DMS 273 (cell line): ENCODE data around the gene ZNF624.
"Not testable (repeated sequence)": the region's sequence is repeated elsewhere in the genome, so short reads cannot be mapped to it uniquely, and the experiment has no call there.

ENCODE experiments used
- DNase-seq: peaks from one replicate; lab custom pipeline; 2025; ENCODE audit not compliant: unreplicated experiment; lab: John Stamatoyannopoulos, UW

ZNF624 gene

DNA sequence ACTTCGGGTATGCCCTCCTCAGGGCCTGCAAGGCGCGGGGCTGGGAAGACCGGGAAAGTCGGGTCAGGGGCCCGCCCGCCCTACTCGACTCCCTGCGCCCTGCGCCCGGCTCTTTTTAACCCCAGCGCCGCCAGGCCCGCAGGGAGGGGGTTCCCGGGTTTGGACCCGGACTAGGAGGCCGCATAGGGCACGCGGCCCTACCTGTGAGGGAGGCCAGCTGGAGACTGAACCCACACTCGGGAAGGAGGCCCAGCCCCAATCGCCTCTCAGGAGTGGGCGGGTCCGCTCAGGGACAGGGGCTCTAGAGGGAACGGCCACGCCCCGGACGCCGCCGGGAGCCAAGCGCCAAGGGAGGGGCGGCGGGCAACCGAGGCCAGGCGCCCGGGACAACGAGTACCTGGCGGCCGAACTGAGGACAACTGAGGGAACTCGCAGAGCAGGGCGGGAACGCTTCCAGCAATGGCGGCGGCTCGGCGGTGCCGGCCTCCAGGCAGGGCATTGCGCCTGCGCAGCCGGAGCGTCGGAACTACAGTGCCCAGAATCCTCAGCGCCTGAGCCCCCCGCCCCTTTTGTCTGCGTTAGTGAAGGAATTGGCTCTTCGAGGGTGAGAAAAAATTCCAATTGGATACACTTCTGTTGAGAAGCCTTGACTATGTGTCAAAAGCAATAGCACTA, at the start of gene ZNF624:
ZNF624 (minus strand) TSS at position 484 of the 675 bp plus-strand sequence.
- DNase-seq: peak; percentile 96

- not testable (repeated sequence) for DNase-seq
Measured at GRCh38 chr17:16697603-16698002, 44.0 kb upstream of the ZNF624 start.

DNA sequence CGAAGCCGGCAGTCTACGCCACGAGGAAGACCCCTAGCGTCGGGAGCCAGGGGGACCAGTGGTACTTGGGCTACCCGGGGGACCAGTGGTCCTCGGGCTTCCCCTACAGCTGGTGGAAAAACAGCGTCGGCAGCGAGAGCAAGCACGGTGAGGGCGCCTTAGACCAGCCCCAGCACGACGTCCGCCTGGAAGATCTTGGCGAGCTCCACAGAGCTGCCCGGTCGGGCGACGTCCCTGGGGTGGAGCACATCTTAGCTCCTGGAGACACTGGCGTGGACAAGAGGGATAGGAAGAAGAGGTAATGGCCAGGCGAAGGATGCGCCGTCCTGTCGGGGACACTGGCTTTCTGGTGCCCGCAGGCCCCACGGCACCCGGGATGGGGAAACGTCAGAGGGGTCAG, 36.8 kb upstream of the ZNF624 start:
- not testable (repeated sequence) for DNase-seq

GRCh38 chr17:16689731-16690281, 36.2 kb upstream of the ZNF624 start, which contains the start of gene CCDC144A:
CCDC144A (plus strand) TSS chr17:16690241; CDS start chr17:16690401, 160 bp downstream.
- not testable (repeated sequence) for DNase-seq

DNA sequence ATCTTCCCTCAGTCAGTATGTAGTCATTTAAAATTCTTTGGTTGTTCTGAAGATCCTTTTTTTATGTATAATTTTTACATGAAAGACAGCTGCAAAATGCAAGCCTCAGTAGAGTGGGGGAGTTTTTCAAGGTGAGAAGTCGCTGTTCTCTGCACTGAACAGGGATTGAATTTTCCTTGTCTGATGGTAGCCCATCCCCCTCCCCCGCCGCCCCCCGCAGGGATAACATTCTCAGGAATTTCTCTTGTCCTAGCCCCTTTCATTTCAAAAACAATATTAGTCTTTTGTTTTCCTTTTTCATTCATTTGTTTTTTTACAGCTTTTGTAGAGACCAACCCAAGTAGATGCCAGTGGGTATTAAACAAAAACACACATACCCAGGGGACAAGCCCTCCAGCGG, 33.5 kb upstream of the ZNF624 start:
- DNase-seq: not testable (repeated sequence)

DNA sequence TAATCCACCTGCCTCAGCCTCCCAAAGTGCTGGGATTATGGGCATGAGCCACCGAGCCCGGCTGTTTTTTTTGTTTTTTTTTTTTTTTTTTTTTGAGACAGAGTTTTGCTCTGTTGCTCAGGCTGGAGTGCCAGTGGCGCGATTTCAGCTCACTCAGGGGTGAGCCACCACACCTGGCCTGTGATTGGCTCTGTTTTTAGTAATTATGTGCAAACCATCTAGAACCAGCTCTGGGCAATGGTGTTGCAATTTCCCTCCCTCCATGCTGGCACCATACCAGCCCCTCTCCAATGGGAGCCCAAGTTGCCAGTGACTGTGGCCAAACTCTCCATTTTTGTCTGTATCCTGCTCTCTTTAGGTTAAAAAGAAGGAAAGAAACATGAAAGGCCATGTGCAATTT, 32.4 kb upstream of the ZNF624 start:
- not testable (repeated sequence) for DNase-seq

DNA sequence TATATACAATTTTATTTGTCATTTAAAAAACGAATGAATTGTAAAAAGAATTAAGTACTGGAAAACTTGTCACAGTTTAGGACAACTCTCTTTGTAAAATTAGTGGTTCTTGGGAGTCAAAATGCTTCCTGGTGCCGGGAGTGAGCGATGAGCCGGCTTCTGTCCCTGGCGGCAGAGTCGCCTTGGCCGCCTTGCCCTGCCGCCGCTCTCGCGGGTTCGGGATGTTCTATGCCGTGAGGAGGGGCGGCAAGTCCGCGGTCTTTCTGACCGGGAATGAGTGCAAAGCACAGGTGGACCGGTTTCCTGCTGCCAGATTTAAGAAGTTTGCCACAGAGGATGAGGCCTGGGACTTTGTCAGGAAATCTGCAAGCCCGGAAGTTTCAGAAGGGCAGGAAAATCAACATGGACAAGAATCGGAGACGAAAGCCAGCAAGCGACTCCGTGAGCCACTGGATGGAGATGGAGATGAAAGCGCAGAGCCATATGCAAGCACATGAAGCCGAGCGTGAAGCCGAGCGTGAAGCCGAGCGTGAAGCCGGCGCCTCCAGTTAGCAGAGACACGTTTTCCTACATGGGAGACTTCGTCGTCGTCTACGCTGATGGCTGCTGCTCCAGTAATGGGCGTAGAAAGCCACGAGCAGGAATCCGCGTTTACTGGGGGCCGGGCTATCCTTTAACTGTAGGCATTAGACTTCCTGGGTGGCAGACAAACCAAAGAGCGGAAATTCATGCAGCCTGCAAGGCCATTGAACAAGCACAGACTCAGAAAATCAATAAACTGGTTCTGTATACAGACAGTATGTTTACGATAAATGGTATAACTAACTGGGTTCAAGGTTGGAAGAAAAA, 29.9 kb upstream of the ZNF624 start:
- not testable (repeated sequence) for DNase-seq

- DNase-seq: no peak
Measured at GRCh38 chr17:16676676-16677268, 23.1 kb upstream of the ZNF624 start.

- peak; percentile 76 for DNase-seq
Measured at GRCh38 chr17:16666907-16667636, 13.4 kb upstream of the ZNF624 start.

GRCh38 chr17:16666553-16666906, 12.9 kb upstream of the ZNF624 start:
- DNase-seq: not testable (repeated sequence)

GRCh38 chr17:16662936-16663335, 9.3 kb upstream of the ZNF624 start:
- DNase-seq: no peak

GRCh38 chr17:16661217-16661616, 7.6 kb upstream of the ZNF624 start:
- no peak for DNase-seq

DNA sequence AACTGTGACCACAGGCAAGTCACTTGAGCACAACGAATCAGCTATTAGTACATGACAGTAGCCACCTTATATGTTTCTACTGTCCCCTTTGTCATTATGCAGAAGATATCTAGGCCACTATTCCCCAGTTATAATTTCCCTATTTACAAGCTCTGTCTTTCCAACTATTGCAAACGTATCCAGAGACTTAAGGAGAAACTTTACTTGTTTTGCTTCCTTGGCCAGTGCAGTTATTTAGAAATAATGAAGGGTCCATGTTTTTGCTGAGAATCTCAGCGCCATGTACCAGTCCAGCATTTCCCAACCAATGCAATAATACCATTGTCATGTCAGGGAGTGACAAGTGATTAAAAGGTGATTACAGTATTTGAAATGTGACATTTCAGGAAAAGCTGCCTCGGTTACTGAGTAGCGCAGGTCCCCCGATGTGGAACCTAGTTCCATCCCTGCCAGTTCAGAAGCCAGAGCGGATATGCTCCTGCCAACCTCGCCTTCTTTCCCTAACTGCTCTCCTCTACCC, 743 bp downstream of the ZNF624 start:
- DNase-seq: no peak

GRCh38 chr17:16652252-16652651, 1.4 kb downstream of the ZNF624 start:
- no peak for DNase-seq

DNA sequence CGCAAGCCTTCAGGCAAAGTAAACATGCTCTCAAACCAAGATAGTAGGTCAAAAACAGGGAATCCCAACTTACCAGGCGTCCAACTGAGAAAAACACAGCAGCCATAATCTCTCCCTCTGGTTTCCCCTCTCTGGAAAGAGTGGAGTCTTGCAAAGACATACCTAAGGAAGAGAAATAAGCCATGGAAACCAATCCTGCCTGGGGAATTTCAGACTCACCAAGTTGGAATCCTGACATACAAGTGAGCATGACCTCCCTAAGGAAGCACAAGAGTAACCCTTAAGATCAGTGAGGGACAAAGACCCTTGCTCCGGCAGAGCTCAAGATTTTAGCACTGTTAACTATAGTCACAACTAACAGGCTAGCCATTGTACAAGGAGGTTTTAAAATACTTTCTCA, 4.1 kb downstream of the ZNF624 start:
- no peak for DNase-seq

DNA sequence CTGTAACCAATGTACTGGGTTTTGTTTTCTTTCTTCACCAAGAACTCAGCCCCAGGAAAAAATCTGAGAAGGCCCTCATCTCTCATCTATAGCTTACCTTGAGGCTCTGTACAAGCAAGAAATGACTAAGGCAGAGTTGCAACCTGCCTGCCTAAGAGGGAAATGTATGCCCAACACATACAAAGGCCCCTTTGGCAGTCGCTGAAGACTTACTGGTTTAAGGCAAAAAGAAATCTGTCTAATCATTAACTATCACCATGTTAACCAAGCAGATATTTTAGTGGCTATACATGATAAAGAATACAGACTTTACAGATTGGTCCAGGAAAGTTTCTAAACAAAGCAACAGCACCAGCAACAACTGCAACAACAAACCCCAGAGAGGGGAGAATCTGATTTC, 14.2 kb downstream of the ZNF624 start:
- DNase-seq: no peak

GRCh38 chr17:16623282-16623681, 30.4 kb downstream of the ZNF624 start:
- DNase-seq: no peak

DNA sequence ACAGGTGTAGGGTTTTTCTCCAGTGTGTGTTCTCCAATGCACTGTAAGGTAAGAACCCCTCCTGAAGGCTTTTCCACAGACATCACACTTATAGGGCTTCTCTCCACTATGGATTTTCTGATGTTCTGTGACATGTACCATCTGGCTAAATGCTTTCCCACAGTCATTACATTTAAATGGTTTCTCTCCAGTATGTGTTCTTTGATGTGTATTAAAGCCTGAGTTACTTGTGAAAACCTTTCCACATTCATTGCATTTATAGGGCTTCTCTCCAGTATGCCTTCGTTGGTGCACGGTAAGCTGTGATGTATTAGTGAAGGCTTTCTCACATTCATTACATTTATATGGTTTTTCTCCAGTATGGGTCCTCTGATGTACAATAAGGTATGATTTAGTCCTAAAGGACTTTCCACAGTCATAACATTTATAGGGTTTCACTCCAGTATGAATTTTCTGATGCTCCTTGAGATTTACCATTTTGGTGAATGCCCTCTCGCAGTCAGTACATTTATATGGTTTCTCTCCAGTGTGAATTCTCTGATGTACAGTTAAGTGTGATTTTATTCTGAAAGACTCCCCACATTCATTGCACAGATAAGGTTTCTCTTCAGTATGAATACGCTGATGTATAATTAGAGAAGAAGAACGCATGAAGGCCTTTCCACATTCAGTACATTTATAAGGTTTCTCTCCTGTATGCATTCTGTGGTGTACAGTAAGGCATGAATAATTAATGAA, 30.9 kb downstream of the ZNF624 start:
- DNase-seq: no peak

- DNase-seq: no peak
Measured at GRCh38 chr17:16617481-16618060, 36.1 kb downstream of the ZNF624 start.

DNA sequence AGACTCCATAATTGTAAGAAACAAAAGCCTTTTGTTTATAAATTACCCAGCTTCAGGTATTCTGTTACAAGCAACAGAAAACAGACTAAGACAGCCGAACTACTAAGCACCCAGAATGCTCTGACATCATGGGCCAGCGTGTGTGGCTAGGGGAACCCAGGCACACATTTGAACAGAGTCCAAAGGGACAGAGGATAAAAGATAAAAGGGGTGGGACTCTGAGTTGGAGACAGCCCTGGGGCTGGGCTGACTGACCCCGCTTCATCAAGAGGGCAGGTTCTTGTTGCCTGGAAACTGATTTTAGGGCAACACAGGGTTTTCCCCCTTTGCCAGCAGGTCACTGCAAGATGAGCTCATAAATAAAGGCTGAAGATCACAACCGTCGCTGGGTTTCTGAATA, 54.1 kb downstream of the ZNF624 start:
- DNase-seq: no peak
